Sciatic nerve (tissue), 2 donors: ENCODE measurements around the gene CCDC122. TPM values are rescaled to one million over a fixed set of nuclear protein-coding genes. Genes with fewer than 3 reads are reported as not detected.

Source experiments
- ATAC-seq: fragments of 200-7000 bp; cut with Tn5 transposase; one replicate; pipeline ENCODE4 v1.9.1; 2020; ENCODE audit warnings: mild to moderate bottlenecking, moderate library complexity
- DNase-seq: peaks from one replicate; pipeline ENCODE4 v3.0.0-alpha.2; 2020; ENCODE audit warnings: low spot score
- intact Hi-C: fragments of 100-400 bp; cut with DNase I; formaldehyde crosslinking; loops from one replicate; pipeline ENCODE4 v1.14.2; 2022
- total RNA-seq: library from RNA; stranded (reverse); fragmentation: NEBNext Ultra II Directional; extraction: Animal tissue kit (Norgen Biotek cat#: 25700); gene quantifications from one replicate; pipeline ENCODE4 v1.2.1, GENCODE V29; 2021
- donor health status: DM: no; HTN: no; CAD: no.
- donor health status: DM: no; HTN: no; CAD: no.

CCDC122 gene
- total RNA-seq, 1 donor from 2014 or later, result 5.2 TPM

- DNase-seq, result no peak
- ATAC-seq, result no peak
- intact Hi-C loops, result no loop called here
Measured at GRCh38 chr13:43815204-43815603, 64.3 kb downstream of the CCDC122 start.

GRCh38 chr13:43808676-43809075 is 70.9 kb downstream of the CCDC122 start:
- ATAC-seq, result no peak
- DNase-seq, result no peak
- intact Hi-C loops, result loop anchor here (5.0 kb wide), 1 partner anchor 721 kb away; no protein-coding TSS in a partner anchor

- intact Hi-C loops, result loop anchor here (5.0 kb wide), 1 partner anchor 718 kb away; no protein-coding TSS in a partner anchor
- no peak for DNase-seq
- ATAC-seq, result no peak
Measured at GRCh38 chr13:43805681-43806128, 73.8 kb downstream of the CCDC122 start.

GRCh38 chr13:43805071-43805468 is 74.5 kb downstream of the CCDC122 start:
- intact Hi-C loops, result loop anchor here (5.0 kb wide), 1 partner anchor 718 kb away; no protein-coding TSS in a partner anchor
- ATAC-seq (peak; percentile 70), DNase-seq (no peak)

GRCh38 chr13:43804461-43805070 is 75.0 kb downstream of the CCDC122 start:
- ATAC-seq (peak; percentile 71), DNase-seq (no peak)
- intact Hi-C loops, result loop anchor here (5.0 kb wide), 1 partner anchor 717 kb away; no protein-coding TSS in a partner anchor

- intact Hi-C loops, result no loop called here
Measured at GRCh38 chr13:43802511-43802910, 77.0 kb downstream of the CCDC122 start.

GRCh38 chr13:43800828-43801227 is 78.7 kb downstream of the CCDC122 start:
- DNase-seq (no peak), ATAC-seq (no peak)
- intact Hi-C loops, result no loop called here

More at GRCh38 chr13:43802511-43802910, 77.0 kb downstream of the CCDC122 start:
- no peak for DNase-seq
- ATAC-seq, result no peak

GRCh38 chr13:43799191-43799590 is 80.3 kb downstream of the CCDC122 start:
- DNase-seq (no peak), ATAC-seq (no peak)
- intact Hi-C loops, result no loop called here

- no peak for ATAC-seq
- no peak for DNase-seq
- intact Hi-C loops, result no loop called here
Measured at GRCh38 chr13:43797869-43798268, 81.7 kb downstream of the CCDC122 start.

GRCh38 chr13:43797159-43797558 is 82.4 kb downstream of the CCDC122 start:
- intact Hi-C loops, result no loop called here
- DNase-seq (no peak), ATAC-seq (no peak)

- intact Hi-C loops, result no loop called here
- ATAC-seq (no peak), DNase-seq (no peak)
Measured at GRCh38 chr13:43794416-43794815, 85.1 kb downstream of the CCDC122 start.

GRCh38 chr13:43792076-43792881 is 87.3 kb downstream of the CCDC122 start:
- no peak for DNase-seq
- ATAC-seq, result no peak
- intact Hi-C loops, result no loop called here

- ATAC-seq (no peak), DNase-seq (no peak)
- intact Hi-C loops, result no loop called here
Measured at GRCh38 chr13:43787997-43788396, 91.5 kb downstream of the CCDC122 start.

GRCh38 chr13:43787518-43787891 is 92.0 kb downstream of the CCDC122 start:
- DNase-seq (no peak), ATAC-seq (no peak)
- intact Hi-C loops, result no loop called here

GRCh38 chr13:43786766-43787517 is 92.6 kb downstream of the CCDC122 start, which contains the start of gene ENOX1:
TSS of gene ENOX1 (minus strand) at chr13:43786972.
- DNase-seq (peak; percentile 68), ATAC-seq (peak; percentile 80)
- intact Hi-C loops, result no loop called here

- ATAC-seq, result no peak
- peak; percentile 59 for DNase-seq
- intact Hi-C loops, result no loop called here
Measured at GRCh38 chr13:43786472-43786765, 93.1 kb downstream of the CCDC122 start.
